GM12878 (cell line): Measurements from ENCODE around the gene PLK5. TPM values are rescaled to one million over a fixed set of nuclear protein-coding genes. Genes with fewer than 3 reads are reported as not detected.

ENCODE experiments used
- ATAC-seq: fragments of 200-7000 bp; cut with Tn5 transposase; 3 replicates; pipeline ENCODE4 v1.9.1; 2020; ENCODE audit warnings: mild to moderate bottlenecking, moderate library complexity
- BruUV-seq: library from RNA; stranded (reverse); fragments of 400-500 nt; replicated peaks from 2 replicates; lab custom pipeline; 2021; lab: Mats Ljungman, UMichigan
- CTCF ChIA-PET: fragments of 300-600 bp; sonication (Branson Sonifier 250); formaldehyde crosslinking; extraction: SDS; loops from one replicate; lab custom pipeline; 2021; ENCODE audit warnings: inconsistent platforms; lab: Yijun Ruan, JAX
- POLR2A ChIA-PET: fragments of 350-600 bp; formaldehyde crosslinking; extraction: SDS; loops from one replicate; lab custom pipeline; 2021; ENCODE audit warnings: inconsistent platforms; lab: Charles Lee
- RAD21 ChIA-PET: fragments of 300-600 bp; sonication (Branson Sonifier 250); formaldehyde crosslinking; loops from one replicate; lab custom pipeline; 2023; ENCODE audit warnings: antibody characterized with exemption; ENCODE audit not compliant: unreplicated experiment; lab: Charles Lee
- SMC1A ChIA-PET: fragments of 300-600 bp; sonication (Branson Sonifier 250); formaldehyde crosslinking; loops from one replicate; lab custom pipeline; 2023; ENCODE audit not compliant: unreplicated experiment, uncharacterized antibody; lab: Charles Lee
- DNase-seq: peaks from one replicate; pipeline ENCODE4 v3.0.0-alpha.2; 2011; ENCODE audit warnings: low read depth, low spot score
- FAIRE-seq: peaks from 3 replicates; lab custom pipeline; 2011; peaks lifted over from hg19 to GRCh38; lab: Jason Lieb, UNC
- H2AFZ ChIP-seq: 2 replicates; pipeline ENCODE4 v1.6.0; 2011; ENCODE audit warnings: low read depth, low read length, control low read depth; ENCODE audit not compliant: control insufficient read depth
- H3K27ac ChIP-seq: 2 replicates; pipeline ENCODE4 v1.5.1; 2011; ENCODE audit warnings: control low read depth; ENCODE audit not compliant: control insufficient read depth, insufficient read depth
- H3K27me3 ChIP-seq, 2 experiments: replicated peaks in 1 of 2; 2 replicates each; pipeline versions ENCODE4 v1.6.0 to v1.6.1; 2011; ENCODE audit warnings: low read length in 1 of 2; ENCODE audit not compliant: control insufficient read depth in 2 of 2, insufficient read depth in 2 of 2
- H3K36me3 ChIP-seq, 2 experiments: 2 replicates each; pipeline ENCODE4 v1.5.1; 2011; ENCODE audit warnings: low read length in 1 of 2; ENCODE audit not compliant: control insufficient read depth in 2 of 2, insufficient read depth in 2 of 2
- H3K4me1 ChIP-seq: 2 replicates; pipeline ENCODE4 v1.6.1; 2011; ENCODE audit warnings: mild to moderate bottlenecking, low read length, moderate library complexity, mixed read lengths; ENCODE audit not compliant: control insufficient read depth, insufficient read depth
- H3K4me2 ChIP-seq: 2 replicates; pipeline ENCODE4 v1.6.0; 2011; ENCODE audit warnings: control low read depth; ENCODE audit not compliant: control insufficient read depth, insufficient read depth
- H3K4me3 ChIP-seq: fragments of 200-600 bp; sonication (generic); 2 replicates; pipeline ENCODE4 v1.5.1; 2016
- H3K79me2 ChIP-seq: 2 replicates; pipeline ENCODE4 v1.6.0; 2011; ENCODE audit warnings: low read length; ENCODE audit not compliant: control insufficient read depth, insufficient read depth
- H3K9ac ChIP-seq: 2 replicates; pipeline ENCODE4 v1.8.0; 2011; ENCODE audit warnings: low read length, control low read depth, mixed read lengths; ENCODE audit not compliant: control insufficient read depth, insufficient read depth
- H3K9me3 ChIP-seq: replicated peaks from 3 replicates; pipeline ENCODE4 v1.5.1; 2011; ENCODE audit warnings: mild to moderate bottlenecking, low read length; ENCODE audit not compliant: control insufficient read depth, insufficient read depth
- H4K20me1 ChIP-seq: 2 replicates; pipeline ENCODE4 v1.6.0; 2011; ENCODE audit not compliant: control insufficient read depth, insufficient read depth
- ASH2L ChIP-seq: fragments of 300-600, 200-600 bp; sonication (generic); IDR thresholded peaks from 2 replicates; pipeline ENCODE4 v1.6.1; 2017; ENCODE audit warnings: low read depth, mild to moderate bottlenecking, borderline replicate concordance
- WGBS: methylation state at CpG from one replicate; pipeline ENCODE4 v1.1.6; 2016; ENCODE audit warnings: low lambda C conversion rate; ENCODE audit not compliant: insufficient replicate concordance, insufficient coverage; ENCODE audit errors: missing lambda C conversion rate; 5-methylcytosine and 5-hydroxymethylcytosine counted together
- in situ Hi-C: fragments of 300-500 bp; cut with MboI; formaldehyde crosslinking; loops from 9 replicates; pipeline ENCODE4 v1.14.3; 2018; ENCODE audit warnings: mixed read lengths
- intact Hi-C: fragments of 100-400 bp; cut with micrococcal nuclease; formaldehyde crosslinking; loops from one replicate; pipeline ENCODE4 v1.14.2; 2022; ENCODE audit not compliant: unreplicated experiment
- polyA plus RNA-seq, 11 experiments: library from polyadenylated mRNA; depleted of rRNA in 4 of 11; unstranded in 6 of 11; stranded (reverse) in 5 of 11; fragments of >200 nt; fragmentation: Nextera tagmentation in 4 of 11; fragmentation: Illumina TruSeq in 1 of 11; extraction: Ambion mirVana in 4 of 11; extraction: Trizol in 1 of 11; gene quantifications; 1 replicate in 1 of 11; 2 replicates in 10 of 11; pipeline versions ENCODE4 v1.2.1 to v1.2.3, GENCODE V29; 2011 to 2016; ENCODE audit warnings: inconsistent platforms in 2 of 11, missing spikeins in 2 of 11, low read depth in 1 of 11
- total RNA-seq, 4 experiments: library from RNA; depleted of rRNA in 3 of 4; stranded (reverse); fragments of >200 nt in 3 of 4; fragmentation: Illumina TruSeq in 1 of 4; extraction: Trizol in 1 of 4; gene quantifications; 2 replicates each; pipeline versions ENCODE4 v1.2.1 to v1.2.3, GENCODE V29; 2013 to 2021
- TF ChIP-seq, protein P1 (sequence below): fragments of 450-650 bp; IDR thresholded peaks from 2 replicates; pipeline ENCODE4 v1.6.1; 2018; ENCODE audit warnings: borderline replicate concordance, mild to moderate bottlenecking; ENCODE audit not compliant: partially characterized antibody
- TF ChIP-seq, protein P2 (sequence below): fragments of 450-650 bp; conservative IDR thresholded peaks from 2 replicates; pipeline ENCODE4 v1.6.1; 2017; ENCODE audit warnings: mild to moderate bottlenecking, moderate library complexity

Gene PLK5
- total and polyA plus RNA-seq, 10 of the 15 experiments (the other 5 are each of a cell fraction or from before 2014, with no cell fraction given): 0.13 TPM; not detected in 9

DNA sequence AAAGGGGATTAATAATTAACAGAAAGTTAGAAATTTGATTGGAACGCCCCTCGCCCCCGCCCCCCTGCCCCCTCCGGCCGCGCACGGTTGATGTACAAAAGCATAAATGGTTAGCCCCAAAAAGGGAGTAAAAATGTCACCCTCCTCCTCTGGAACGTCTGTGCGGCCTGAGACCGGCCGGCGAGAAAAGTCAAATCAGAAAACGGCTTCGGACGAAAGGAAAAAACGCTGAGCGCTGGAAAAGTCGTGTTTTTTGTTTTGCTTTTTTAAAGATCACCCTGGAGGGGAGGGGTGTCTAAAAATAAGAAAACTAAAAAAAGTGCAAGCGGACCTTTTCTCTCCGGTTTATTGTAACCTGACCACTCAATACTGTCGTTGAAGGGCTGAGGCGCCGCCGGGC, 31.1 kb downstream of the PLK5 start:
- 90% methylated on average over 19 of the region's 24 CpGs for WGBS
- ATAC-seq: no peak
- H3K27ac ChIP-seq: no peak overlapping the region
- H3K9me3 ChIP-seq: no peaks in the 10 kb centered on the region
- no peak overlapping the region for H3K4me2 ChIP-seq
- no peaks in the 10 kb centered on the region for H3K27me3 ChIP-seq
- RAD21 ChIA-PET: no interaction called here
- CTCF ChIA-PET: no interaction called here
- TF ChIP-seq, protein P1, sequence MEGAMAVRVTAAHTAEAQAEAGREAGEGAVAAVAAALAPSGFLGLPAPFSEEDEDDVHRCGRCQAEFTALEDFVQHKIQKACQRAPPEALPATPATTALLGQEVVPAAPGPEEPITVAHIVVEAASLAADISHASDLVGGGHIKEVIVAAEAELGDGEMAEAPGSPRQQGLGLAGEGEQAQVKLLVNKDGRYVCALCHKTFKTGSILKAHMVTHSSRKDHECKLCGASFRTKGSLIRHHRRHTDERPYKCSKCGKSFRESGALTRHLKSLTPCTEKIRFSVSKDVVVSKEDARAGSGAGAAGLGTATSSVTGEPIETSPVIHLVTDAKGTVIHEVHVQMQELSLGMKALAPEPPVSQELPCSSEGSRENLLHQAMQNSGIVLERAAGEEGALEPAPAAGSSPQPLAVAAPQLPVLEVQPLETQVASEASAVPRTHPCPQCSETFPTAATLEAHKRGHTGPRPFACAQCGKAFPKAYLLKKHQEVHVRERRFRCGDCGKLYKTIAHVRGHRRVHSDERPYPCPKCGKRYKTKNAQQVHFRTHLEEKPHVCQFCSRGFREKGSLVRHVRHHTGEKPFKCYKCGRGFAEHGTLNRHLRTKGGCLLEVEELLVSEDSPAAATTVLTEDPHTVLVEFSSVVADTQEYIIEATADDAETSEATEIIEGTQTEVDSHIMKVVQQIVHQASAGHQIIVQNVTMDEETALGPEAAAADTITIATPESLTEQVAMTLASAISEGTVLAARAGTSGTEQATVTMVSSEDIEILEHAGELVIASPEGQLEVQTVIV: no peak
- TF ChIP-seq, protein P2, sequence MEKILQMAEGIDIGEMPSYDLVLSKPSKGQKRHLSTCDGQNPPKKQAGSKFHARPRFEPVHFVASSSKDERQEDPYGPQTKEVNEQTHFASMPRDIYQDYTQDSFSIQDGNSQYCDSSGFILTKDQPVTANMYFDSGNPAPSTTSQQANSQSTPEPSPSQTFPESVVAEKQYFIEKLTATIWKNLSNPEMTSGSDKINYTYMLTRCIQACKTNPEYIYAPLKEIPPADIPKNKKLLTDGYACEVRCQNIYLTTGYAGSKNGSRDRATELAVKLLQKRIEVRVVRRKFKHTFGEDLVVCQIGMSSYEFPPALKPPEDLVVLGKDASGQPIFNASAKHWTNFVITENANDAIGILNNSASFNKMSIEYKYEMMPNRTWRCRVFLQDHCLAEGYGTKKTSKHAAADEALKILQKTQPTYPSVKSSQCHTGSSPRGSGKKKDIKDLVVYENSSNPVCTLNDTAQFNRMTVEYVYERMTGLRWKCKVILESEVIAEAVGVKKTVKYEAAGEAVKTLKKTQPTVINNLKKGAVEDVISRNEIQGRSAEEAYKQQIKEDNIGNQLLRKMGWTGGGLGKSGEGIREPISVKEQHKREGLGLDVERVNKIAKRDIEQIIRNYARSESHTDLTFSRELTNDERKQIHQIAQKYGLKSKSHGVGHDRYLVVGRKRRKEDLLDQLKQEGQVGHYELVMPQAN: no peak
- TF ChIP-seq ASH2L: no peak
- TF ChIP-seq, all 136 proteins: peak for 0
- Histone ChIP-seq H3K79me2 (no peaks in the 10 kb centered on the region), H3K9ac (no peak overlapping the region), H3K4me3 (no peak overlapping the region), H4K20me1 (no peaks in the 10 kb centered on the region), H3K4me1 (no peaks in the 10 kb centered on the region), H3K36me3 (no peaks in the 10 kb centered on the region), H2AFZ (no peak overlapping the region)
- BruUV-seq: no TSS peak
- ChIA-PET SMC1A (no interaction called here), POLR2A (no interaction called here)
- FAIRE-seq (no peak), DNase-seq (no peak)
- in situ Hi-C loops (no loop called here), intact Hi-C loops (no loop called here)
